NCI-H1436 treated with DMSO at 0.1 percent for 48 hours (cell line): Measurements from ENCODE around the gene CD79A.

Source experiments
- DNase-seq: peaks from one replicate; lab custom pipeline; 2025; lab: John Stamatoyannopoulos, UW

CD79A gene

DNA sequence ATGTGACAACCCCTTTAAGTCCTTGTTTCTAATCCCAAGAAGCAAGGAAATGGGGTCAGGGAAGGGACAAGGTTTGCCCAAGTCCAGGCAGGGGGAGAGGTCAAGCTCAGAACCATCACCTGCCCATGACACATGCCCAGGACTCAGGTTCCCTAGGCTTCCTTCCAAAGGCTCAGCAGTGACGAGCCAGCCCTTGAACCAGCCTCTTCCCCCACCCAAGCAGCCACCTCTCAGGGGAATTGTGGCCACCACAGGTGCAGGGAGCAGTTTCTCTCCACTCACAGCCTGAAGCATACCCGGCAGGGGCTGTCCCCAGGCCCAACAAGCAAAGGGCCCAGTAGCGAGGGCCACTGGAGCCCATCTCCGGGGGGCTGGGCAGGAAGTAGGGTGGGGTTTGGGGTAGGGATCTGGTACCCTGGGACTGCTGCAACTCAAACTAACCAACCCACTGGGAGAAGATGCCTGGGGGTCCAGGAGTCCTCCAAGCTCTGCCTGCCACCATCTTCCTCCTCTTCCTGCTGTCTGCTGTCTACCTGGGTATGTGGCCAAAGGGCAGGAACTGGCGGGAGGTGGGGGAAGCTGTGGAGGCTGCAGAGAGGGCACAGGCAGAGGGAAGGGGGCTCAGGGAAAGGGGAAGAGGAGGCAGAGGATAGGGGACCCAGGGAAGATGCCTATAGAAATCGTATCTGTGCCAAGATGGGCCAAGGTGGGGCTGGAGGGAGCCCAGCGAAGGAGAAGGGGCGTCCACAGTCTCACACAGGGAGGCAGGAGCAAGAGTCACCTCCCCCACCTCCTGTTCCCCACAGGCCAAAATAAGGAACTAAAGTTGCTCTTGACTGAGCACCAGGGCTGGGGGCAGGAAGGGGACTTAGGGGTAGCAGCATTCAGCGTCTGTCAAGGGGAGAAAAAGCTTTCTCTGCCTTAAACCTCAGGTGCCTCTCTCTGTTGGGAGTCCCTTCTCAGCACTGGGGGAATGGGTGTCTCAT is at the start of gene CD79A:
TSS of gene CD79A (plus strand) at position 433 of the 986 bp plus-strand sequence. CDS start at position 459, 26 bp downstream.
- no peak for DNase-seq

DNA sequence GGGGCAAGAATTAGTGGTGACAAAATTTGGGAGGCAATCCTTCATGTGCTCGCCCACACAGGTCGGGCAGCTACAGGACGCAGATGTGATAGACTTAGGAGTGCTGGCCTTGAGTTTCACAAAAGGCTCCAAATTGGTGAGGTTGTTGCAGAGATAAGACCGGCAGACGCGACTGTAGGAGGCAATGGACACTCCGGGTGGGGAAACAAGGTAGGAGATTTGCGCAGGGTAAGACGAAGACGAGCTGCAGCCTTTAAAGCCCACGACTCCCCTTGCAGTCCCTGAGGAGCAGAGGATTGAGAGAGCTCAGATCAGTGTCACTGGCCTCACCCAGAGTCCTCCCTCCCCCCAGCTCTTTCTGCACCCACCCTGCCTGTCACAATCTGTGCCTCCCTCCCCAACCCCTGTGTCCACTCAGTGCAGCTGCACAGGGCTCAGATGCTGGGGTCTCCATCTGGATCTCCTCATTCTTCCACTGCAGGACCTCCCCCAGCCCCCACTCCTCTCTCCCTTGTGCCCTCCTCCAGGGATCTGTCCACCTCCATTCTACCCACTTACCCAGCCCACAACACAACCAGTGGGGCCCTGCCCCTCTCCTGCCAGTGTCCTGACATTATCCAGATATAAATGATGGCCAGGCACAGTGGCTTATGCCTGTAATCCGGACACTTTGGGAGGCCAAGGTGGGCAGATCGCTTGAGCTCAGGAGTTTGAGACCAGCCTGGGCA is 38.9 kb upstream of the CD79A start:
- no peak for DNase-seq

DNA sequence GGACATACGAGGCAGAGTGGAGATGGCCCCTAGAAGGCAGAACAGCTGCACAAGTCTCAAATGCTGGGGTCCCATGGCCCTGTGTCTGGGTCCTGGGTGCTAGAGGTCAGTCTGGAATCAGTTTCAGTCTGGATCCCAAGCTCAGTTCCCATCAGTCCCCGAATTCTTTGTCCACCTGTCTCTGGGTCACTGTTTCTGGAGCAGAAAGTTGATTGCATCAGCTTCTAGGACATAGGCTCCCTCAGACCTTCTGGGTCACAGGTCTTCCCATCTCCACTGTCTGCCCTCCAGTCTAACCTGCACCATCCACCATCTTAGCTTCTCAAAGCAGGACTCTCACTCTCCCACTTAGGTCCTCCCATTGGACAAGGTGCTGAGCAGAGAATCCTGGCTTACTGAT is 37.9 kb upstream of the CD79A start:
- DNase-seq, result no peak

DNA sequence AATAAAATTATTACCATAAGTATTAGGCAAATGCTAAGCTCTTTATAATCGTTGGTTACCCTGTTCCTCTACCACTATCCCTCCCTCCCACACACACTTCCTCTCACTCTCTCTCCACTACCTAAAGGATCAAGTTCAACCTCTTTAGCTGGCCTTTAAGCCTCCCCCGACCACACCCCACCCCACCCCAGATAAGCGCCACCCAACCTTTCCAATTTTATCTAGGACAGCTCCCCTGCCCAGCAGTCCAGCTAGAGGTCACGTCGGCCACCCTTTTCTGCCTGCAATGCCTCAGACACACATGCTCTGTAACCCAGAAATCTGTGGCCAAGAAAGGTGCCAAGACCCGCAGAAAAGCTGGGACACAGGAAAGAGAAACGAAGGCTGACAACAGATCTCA is 33.7 kb upstream of the CD79A start:
- DNase-seq, result no peak

DNA sequence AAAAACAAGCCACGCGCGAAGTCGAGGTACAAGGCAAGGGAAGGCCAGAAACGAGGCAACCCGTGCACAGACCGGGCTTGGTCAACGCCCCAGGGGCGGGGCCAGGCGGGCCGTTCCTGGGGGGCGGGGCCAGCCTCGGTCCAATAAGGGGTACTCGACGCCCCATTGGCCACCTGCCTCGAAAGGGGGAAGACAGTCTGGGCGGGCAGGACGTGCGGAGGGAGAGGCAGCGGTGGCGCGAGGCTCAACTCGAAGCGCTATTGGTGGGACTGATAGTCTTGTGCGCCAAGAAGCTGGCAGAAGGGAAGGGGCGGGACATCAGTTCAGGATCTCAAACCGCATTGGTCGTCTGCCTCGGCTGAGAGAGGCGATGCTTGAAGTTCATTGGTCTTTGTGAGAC is 32.5 kb upstream of the CD79A start, which contains the start of gene LYPD4:
TSS of gene LYPD4 (minus strand) at position 83 of the 400 bp plus-strand sequence. CDS start 5,398 bp downstream, outside the sequence.
- DNase-seq, result no peak

DNA sequence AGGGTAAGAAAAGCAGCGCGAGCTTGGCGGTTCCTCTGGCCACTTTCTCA is 32.3 kb upstream of the CD79A start, which contains the start of gene DMRTC2:
TSS of gene DMRTC2 (plus strand) at position 42 of the 50 bp plus-strand sequence. CDS start 2,387 bp downstream, outside the sequence.
- no peak for DNase-seq

DNA sequence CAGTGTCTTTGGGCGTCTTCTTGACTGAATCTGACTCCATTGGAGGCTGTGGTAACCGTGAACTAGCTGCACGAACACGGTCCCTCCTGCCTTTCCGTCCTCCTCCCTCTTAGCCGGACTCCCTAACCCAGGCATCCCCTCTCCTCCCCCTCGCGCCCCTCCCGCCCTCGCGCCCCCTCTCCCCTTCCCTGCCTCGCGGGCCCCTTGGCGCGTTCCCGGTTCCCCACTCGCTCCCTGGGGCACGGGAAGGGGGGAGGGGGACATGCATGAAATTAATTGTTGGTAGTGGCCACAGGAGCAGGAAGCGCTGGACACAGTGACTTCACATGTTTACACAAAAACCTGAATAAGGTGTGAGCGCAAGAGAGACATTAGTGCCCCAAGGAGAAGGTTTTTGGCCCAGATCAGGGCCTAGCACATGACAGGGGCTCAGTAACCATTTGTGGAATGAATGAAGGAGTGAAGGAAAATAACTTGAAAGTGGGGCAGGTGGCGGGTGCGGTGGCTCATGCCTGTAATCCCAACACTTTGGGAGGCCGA is 32.0 kb upstream of the CD79A start:
- no peak for DNase-seq

DNA sequence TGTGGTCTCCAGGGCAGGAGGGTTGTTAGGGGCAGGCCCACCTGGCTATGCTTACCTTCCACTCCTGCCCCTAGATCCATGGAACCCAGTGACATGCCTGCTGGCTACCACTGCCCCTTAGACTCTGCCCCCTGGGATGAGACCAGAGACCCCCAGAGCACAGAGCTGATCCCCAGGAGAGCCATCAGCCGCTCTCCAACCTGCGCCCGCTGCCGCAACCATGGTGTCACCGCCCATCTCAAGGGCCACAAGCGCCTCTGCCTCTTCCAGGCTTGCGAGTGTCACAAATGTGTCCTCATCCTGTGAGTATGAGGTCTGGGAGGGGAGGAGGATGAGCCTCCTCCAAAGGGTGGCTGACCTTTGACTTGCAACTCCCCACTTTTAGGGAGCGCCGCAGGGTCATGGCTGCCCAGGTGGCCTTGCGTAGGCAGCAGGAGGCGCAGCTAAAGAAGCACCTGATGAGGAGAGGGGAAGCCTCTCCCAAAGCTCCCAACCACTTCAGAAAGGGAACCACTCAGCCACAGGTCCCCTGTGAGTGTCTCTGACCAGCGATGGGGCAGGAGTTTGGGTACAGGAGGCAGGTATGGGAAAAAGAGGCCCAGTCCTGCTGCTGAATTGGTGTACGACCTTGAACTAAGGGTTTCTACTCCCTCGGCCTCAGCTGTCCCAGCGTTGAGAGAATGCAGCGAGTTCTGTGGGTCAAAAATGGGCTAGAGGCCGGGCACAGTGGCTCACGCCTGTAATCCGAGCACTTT is 29.6 kb upstream of the CD79A start:
- DNase-seq, result no peak

DNA sequence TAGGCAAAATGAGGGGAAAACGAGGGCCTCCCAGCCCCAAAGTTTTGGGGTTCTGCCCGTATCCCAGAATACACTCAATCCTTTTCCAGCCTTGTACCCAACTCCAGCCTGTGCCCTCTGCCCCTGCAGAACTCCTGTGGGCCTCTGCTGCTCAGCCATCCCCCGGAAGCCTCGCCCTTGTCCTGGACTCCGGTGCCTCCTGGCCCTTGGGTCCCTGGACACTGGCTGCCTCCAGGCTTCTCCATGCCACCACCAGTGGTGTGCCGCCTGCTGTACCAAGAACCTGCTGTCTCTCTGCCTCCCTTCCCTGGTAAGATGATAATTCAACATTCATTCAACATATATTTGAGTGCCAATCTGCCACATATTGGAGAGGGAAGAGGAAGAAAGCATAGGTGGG is 28.4 kb upstream of the CD79A start:
- no peak for DNase-seq

DNA sequence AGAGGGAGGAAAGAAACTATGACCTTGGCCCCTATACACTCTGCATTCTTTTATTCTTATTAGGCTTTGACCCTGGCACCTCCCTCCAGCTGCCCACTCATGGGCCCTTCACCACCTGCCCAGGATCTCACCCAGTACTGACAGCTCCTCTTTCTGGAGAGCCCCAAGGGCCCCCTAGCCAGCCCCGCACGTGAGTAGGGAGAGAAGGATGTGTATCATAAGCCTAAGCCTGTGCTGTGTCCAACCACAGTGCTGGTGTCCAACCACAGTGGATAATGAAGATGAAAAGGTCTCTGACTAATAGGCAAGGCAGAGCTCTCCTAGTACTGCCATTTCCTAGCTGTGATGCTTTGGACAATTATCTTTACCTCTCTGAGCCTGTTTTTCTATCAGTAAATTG is 28.0 kb upstream of the CD79A start:
- DNase-seq, result no peak

DNA sequence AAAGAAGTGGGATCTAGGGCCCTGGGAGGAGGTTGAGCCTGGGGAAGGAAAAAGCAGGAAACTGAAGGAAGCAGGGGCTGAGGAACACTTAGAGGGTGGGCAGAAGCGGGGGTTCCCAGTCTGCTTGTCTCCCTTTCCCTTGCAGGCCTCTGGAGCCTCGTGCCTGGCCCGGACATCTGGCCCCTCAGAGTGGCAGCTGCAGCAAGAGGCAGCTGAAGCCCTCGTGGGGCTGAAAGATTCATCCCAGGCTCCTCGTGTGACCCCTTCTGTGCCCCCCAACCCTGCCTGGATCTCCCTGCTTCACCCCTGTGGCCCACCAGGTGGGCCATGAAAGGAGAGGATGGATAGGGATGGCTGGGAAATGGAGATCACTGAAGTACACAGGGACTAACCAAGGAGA is 26.7 kb upstream of the CD79A start:
- no peak for DNase-seq

DNA sequence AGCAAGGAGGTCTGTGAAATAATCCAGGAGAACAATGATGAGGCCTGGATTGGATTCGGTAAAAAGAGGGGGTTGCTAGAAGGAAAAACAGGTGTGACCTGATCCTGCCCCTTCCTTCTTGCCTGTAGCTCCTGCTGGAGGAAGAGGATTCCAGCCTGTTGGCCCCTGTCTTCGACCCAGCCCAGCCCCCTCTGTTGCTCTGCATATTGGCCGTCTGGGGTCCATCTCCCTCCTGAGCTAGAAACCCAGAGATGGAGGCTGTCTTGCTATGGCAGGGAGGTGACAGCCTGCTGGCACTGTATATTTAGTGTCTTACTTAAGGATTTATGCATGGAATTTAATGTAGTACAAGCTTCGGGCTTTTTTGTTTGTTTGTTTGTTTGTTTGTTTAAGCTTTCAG is 25.6 kb upstream of the CD79A start:
- no peak for DNase-seq

DNA sequence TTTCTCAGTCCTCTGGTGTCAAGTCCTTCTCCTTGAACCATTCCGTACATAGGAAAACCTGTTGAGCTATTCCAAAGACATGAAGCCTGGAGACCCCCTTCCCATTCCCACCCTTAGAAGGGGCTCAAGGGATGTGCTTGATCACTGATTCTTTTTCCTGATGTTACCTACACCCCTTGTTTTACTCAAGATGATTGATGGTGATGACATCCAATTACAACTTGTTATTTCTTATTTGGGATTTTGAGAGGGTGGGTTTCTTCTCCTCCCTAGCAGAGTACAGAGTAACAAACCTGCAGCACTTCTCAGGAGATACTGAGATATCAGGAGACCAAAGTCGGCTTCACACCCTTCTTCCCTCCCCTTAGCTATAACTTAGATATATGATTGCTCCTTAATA is 23.7 kb upstream of the CD79A start:
- no peak for DNase-seq

DNA sequence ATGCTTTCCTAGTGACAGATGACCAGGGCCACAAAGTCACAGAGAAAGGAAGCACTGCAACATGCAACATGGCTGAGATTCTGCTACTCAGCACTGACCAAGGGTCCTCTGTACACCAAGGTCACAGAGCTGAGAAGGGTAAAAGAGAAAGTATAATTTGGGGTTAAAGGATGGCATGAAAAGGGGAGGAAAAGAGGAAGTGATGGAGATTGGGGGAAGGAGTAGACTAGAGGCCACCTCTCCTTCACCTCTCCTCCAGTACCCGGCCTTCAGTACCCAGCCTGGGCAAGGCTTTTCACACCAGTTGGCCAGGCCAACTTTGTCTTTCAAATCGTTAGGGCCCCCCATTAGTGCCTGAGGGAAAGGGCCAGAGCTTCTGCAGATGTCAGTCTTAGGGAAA is 23.3 kb upstream of the CD79A start:
- no peak for DNase-seq

DNA sequence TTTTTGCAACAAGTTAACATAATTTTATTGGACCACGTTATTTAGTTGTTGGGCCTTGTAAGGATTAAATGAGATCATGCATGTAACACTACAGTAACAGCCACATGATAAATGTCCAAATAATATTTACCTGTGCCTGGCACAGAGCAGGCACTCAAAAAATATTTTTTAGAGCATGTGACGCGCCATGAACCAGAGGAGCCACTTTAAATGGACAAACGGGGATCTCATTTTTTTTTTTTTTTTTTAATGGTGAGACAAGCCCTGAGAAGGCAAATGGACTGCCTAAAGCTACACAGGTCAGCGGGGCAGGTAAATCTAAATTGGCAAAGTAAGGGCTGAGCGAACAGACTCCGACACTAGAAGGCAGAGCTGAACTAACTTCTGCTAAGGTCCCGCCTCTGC is 17.9 kb upstream of the CD79A start:
- DNase-seq, result no peak

DNA sequence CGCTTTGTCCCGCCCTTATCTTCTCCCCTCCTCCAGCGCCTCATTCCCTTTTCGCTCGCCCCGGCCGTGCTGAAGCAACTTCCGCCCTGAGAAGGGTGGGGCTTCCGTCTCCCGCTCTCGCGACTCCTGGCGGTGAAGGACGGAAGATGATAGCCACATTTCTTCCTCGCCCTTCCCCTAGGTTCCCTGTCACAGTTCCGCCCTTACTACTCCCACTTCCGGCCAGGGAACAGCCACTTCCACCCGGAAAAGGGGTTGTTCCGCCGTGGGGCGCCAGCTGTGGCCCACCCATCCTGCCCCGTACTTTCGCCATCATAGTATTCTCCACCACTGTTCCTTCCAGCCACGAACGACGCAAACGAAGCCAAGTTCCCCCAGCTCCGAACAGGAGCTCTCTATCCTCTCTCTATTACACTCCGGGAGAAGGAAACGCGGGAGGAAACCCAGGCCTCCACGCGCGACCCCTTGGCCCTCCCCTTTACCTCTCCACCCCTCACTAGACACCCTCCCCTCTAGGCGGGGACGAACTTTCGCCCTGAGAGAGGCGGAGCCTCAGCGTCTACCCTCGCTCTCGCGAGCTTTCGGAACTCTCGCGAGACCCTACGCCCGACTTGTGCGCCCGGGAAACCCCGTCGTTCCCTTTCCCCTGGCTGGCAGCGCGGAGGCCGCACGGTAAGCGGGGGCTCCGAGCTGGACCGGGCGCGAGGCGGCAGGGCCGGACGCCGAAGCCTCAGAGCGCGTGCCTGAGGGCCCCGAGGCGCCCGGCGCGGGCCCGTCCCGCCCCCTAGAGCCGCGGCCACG is 17.3 kb upstream of the CD79A start, which contains the start of gene RPS19:
TSS of gene RPS19 (plus strand) at position 638 of the 801 bp plus-strand sequence. CDS start 520 bp downstream, outside the sequence.
- DNase-seq, result peak; percentile 91

DNA sequence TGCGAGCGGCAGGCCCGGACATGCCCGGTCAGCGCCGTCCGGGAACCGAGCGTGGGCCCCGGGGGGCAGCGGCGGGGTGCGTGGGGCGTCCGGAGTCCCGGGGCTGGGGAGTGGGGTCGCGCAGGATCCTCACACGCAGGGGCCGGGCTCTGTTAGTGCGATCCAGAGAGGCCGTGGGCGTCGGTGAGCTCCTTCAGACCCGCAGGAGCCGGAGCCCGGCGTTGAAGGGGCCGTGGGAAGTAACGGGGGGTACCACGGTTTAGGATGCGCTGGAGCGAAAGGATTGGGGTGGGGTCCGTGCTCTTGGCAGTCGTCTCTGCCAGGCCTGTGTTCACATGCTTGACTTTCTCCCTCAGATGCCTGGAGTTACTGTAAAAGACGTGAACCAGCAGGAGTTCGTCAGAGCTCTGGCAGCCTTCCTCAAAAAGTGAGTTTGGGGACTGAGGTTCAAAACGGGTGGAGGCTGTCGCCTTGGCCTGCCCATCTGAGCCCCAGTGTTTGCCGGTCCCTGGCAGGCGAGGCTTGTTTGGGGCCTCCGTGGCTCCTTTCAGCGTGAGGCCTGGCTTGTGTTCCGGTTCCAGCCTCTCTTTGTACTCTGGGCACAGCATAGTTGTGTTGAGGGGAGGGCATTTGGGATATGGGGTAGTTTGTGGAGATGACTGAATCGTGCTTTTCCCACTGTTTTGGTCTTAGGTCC is 16.5 kb upstream of the CD79A start:
- no peak for DNase-seq

DNA sequence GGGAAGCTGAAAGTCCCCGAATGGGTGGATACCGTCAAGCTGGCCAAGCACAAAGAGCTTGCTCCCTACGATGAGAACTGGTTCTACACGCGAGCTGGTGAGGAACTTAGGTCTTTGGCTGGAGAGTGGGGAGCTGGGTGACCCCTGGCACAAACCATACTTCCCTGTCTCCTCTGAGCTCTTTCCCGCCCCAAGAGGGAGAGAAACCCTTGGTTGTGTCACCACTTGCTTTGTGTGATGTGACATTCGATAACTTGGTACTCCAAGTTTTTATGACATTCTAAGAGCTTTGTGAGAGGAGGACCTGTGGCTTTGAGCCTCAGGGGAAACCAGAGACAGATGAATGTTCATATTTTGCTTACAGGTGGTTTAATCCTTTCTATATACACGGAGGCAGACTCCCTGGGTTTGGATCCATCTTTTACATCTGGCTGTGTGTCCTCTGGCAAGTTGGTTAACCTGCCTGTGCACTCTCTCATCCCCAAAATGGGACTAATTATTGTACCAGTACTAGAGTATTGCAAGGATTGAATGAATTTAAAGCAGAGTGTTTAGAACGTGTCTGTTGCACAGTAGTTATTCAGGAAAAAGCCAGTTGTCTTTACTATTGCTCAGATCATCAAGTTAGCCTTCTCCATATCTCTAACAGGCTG is 15.8 kb upstream of the CD79A start:
- no peak for DNase-seq

DNA sequence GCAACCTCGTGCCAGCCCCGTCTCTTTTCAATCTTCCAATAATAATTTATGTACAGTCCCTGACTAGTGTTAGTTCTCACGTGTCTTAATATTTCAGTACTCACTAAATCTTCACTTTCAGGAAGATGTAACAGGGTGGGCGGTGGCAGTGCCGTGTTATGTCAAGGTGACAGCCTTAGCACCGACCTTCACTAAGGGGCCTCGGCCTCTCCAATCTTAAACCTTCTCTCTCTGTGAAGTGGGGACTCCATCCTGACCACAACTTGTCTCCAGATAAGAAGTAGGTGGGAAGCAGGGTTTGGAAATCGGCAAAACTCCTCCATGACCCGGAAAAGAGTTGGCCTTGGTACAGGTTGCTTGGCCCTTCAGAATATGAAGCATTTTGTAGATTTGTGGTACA is 15.2 kb upstream of the CD79A start:
- no peak for DNase-seq

DNA sequence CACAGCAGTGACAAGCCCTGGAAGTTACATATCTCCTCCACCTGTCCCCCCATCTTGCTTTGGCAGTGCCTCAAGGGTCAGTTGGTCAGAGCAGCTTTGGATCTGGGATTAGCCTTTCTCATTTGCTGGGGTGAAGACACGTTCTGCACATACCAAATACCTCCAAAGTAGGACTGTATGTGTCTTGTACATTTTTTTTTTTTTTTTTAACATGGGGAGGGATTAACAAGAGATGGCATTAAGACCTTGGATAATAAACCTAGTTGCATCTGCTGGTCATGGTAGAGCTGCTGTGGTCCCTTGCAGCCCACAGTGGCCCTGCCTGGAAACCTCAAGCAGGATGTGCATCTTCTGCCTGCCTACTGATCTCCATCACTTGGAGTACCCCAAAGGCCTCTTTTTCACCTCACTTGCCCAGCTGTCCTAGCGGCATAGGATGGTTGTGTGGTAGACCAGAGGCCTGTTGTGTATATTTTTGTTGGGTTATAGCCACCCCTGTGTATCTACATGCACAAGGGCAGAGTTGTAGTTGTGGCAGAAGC is 14.6 kb upstream of the CD79A start:
- DNase-seq, result no peak
